Spleen (tissue), 11 donors: ENCODE results near the gene SPNS2. TPM values are rescaled to one million over a fixed set of nuclear protein-coding genes. Genes with fewer than 3 reads are reported as not detected.

ENCODE experiments used
- DNase-seq: peaks from one replicate; pipeline ENCODE4 v3.0.0-alpha.2; 2020
- H3K27ac ChIP-seq, 8 donors: fragments of 200-600 bp; sonication (generic) in 7 of 8; 1 replicate in 4 of 8; 2 replicates in 4 of 8; pipeline versions ENCODE4 v1.5.0 to v1.8.0; 2016 to 2021; ENCODE audit warnings: inconsistent platforms in 4 of 8, mild to moderate bottlenecking in 4 of 8, moderate library complexity in 1 of 8
- H3K27me3 ChIP-seq, 7 donors: fragments of 200-600 bp; sonication (generic) in 6 of 7; replicated peaks in 1 of 7; 1 replicate in 4 of 7; 2 replicates in 3 of 7; pipeline versions ENCODE4 v1.5.0 to v1.8.0; 2016 to 2021; ENCODE audit warnings: inconsistent platforms in 3 of 7, mild to moderate bottlenecking in 1 of 7
- H3K36me3 ChIP-seq, 6 donors: fragments of 200-600 bp; sonication (generic) in 5 of 6; 1 replicate in 4 of 6; 2 replicates in 2 of 6; pipeline versions ENCODE4 v1.5.0 to v1.8.0; 2016 to 2021; ENCODE audit warnings: inconsistent platforms in 2 of 6
- H3K4me1 ChIP-seq, 6 donors: fragments of 200-600 bp; sonication (generic) in 5 of 6; 1 replicate in 3 of 6; 2 replicates in 3 of 6; pipeline versions ENCODE4 v1.5.0 to v1.8.0; 2016 to 2021; ENCODE audit warnings: inconsistent platforms in 3 of 6
- H3K4me3 ChIP-seq, 8 donors: fragments of 200-600 bp; sonication (generic) in 7 of 8; 1 replicate in 4 of 8; 2 replicates in 4 of 8; pipeline versions ENCODE4 v1.5.0 to v1.8.0; 2016 to 2021; ENCODE audit warnings: inconsistent platforms in 4 of 8, mild to moderate bottlenecking in 4 of 8, moderate library complexity in 2 of 8
- H3K9me3 ChIP-seq, 8 donors: fragments of 200-600 bp; sonication (generic) in 7 of 8; 1 replicate in 4 of 8; 2 replicates in 4 of 8; pipeline versions ENCODE4 v1.5.0 to v1.8.0; 2016 to 2021; ENCODE audit warnings: inconsistent platforms in 4 of 8
- CTCF ChIP-seq, 11 experiments: fragments of 200-600 bp in 7 of 11; fragments of 450-650 bp in 4 of 11; sonication (generic) in 4 of 11; IDR thresholded peaks in 8 of 11; conservative IDR thresholded peaks in 3 of 11; 1 replicate in 7 of 11; 2 replicates in 4 of 11; pipeline versions ENCODE4 v1.4.0 to v1.8.0; 2016 to 2021; ENCODE audit warnings: antibody characterized with exemption in 11 of 11, inconsistent platforms in 4 of 11, mild to moderate bottlenecking in 1 of 11
- POLR2A ChIP-seq, 3 donors: fragments of 450-650 bp; IDR thresholded peaks; one replicate each; pipeline ENCODE4 v1.5.1; 2017; ENCODE audit warnings: antibody characterized with exemption in 3 of 3, mild to moderate bottlenecking in 1 of 3
- POLR2AphosphoS5 ChIP-seq, 3 donors: sonication (generic); formaldehyde crosslinking; IDR thresholded peaks; one replicate each; pipeline ENCODE4 v1.5.1; 2017; ENCODE audit warnings: antibody characterized with exemption in 3 of 3
- WGBS, 5 donors: extraction: QIAGEN DNeasy Blood & Tissue Kit in 3 of 5; methylation state at CpG; one replicate each; pipeline versions ENCODE4 v1.1.5 to v1.1.7; 2013 to 2018; 5-methylcytosine and 5-hydroxymethylcytosine counted together
- intact Hi-C: fragments of 100-400 bp; cut with DNase I; formaldehyde crosslinking; loops from one replicate; pipeline ENCODE4 v1.15.0; 2023; ENCODE audit warnings: low total_unique reads
- polyA plus RNA-seq, 3 donors: library from polyadenylated mRNA; stranded (reverse); fragments of 200-250 nt; gene quantifications; one replicate each; pipeline ENCODE4 v1.2.1, GENCODE V29; 2013
- total RNA-seq, 7 donors: library from RNA; depleted of rRNA in 3 of 7; stranded (reverse); fragments of >200 nt in 3 of 7; fragmentation: NEBNext Ultra II Directional in 4 of 7; extraction: Animal tissue kit (Norgen Biotek cat#: 25700) in 4 of 7; gene quantifications; one replicate each; pipeline versions ENCODE4 v1.1.0 to v1.2.1, GENCODE V29; 2016 to 2021
- donor health status: healthy with polysubstance abuse.
- donor health status: DM: no; HTN: no; CAD: no; lungs with moderate emphysema.
- donor health status: DM: no; HTN: no; CAD: no.
- donor health status: Bipolar disorder and iron deficiency.
- donor health status: healthy.
- donor health status: DM: no; HTN: no; CAD: no.
- donor health status: DM: yes; HTN: yes; CAD: no.

SPNS2 gene
- total and polyA plus RNA-seq, 10 donors = 8.1 to 53.5 (median 22.9) TPM

- intact Hi-C loops = no loop called here
- H3K9me3 ChIP-seq = no peaks in the 10 kb centered on the region
- no peak for TF ChIP-seq POLR2A (IDR thresholded peaks at IDR 0.05)
- TF ChIP-seq POLR2AphosphoS5 (IDR thresholded peaks at IDR 0.05) = peak in 1 of 3 donors; percentile 8
- no peaks in the 10 kb centered on the region for H3K36me3 ChIP-seq
- H3K4me1 ChIP-seq = peaks cover 22 to 76% (median 55%) of the 10 kb centered on the region in 6 donors
- H3K4me3 ChIP-seq = no peak overlapping the region
- H3K27ac ChIP-seq = peak overlapping the region in 4 of 8 donors; percentile 74 to 86 (median 80)
- WGBS, 5 donors = 85 to 94% (median 87%) methylated on average over 26 to 31 of the region's 31 CpGs
- peak; percentile 55 for DNase-seq
- peaks cover 0 to 13% (median 0%) of the 10 kb centered on the region in 7 donors for H3K27me3 ChIP-seq
Measured at GRCh38 chr17:4512156-4513112, 13.8 kb downstream of the SPNS2 start.

GRCh38 chr17:4513113-4514032 is 14.7 kb downstream of the SPNS2 start:
- H3K9me3 ChIP-seq = no peaks in the 10 kb centered on the region
- DNase-seq = no peak
- peaks cover 22 to 67% (median 48%) of the 10 kb centered on the region in 6 donors for H3K4me1 ChIP-seq
- H3K27ac ChIP-seq = peak overlapping the region in 5 of 8 donors; percentile 22 to 83 (median 44)
- intact Hi-C loops = no loop called here
- H3K27me3 ChIP-seq = peaks cover 0 to 13% (median 0%) of the 10 kb centered on the region in 7 donors
- no peak for TF ChIP-seq POLR2A (IDR thresholded peaks at IDR 0.05)
- no peak for TF ChIP-seq CTCF (IDR thresholded peaks at IDR 0.05 in 8 of 11, conservative IDR thresholded peaks at IDR 0.05 in 3 of 11)
- TF ChIP-seq POLR2AphosphoS5 (IDR thresholded peaks at IDR 0.05) = no peak
- no peak overlapping the region for H3K4me3 ChIP-seq
- no peaks in the 10 kb centered on the region for H3K36me3 ChIP-seq
- 74 to 88% (median 81%) methylated on average over 19 to 24 of the region's 24 CpGs for WGBS, 5 donors

- peaks cover 24 to 67% (median 46%) of the 10 kb centered on the region in 6 donors for H3K4me1 ChIP-seq
- 79 to 91% (median 86%) methylated on average over 6 to 7 of the region's 7 CpGs for WGBS, 5 donors
Measured at GRCh38 chr17:4514206-4514605, 15.5 kb downstream of the SPNS2 start.

More at GRCh38 chr17:4514206-4514605, 15.5 kb downstream of the SPNS2 start:
- TF ChIP-seq POLR2A (IDR thresholded peaks at IDR 0.05) (no peak), POLR2AphosphoS5 (IDR thresholded peaks at IDR 0.05) (no peak), CTCF (IDR thresholded peaks at IDR 0.05 in 8 of 11, conservative IDR thresholded peaks at IDR 0.05 in 3 of 11) (no peak)
- H3K27ac ChIP-seq = peak overlapping the region in 5 of 8 donors; percentile 22 to 59 (median 44)
- intact Hi-C loops = no loop called here
- peak; percentile 67 for DNase-seq
- H3K27me3 ChIP-seq = peaks cover 0 to 6% (median 0%) of the 10 kb centered on the region in 7 donors
- no peaks in the 10 kb centered on the region for H3K36me3 ChIP-seq
- H3K4me3 ChIP-seq = no peak overlapping the region
- H3K9me3 ChIP-seq = no peaks in the 10 kb centered on the region
